NCI-H2227 treated with DMSO at 0.1 percent for 48 hours (cell line): ENCODE measurements around the gene KRTAP4-2.
A peak's percentile ranks its signal among the peaks of the same experiment; 100 is the strongest.
"Not testable (repeated sequence)": the region's sequence is repeated elsewhere in the genome, so short reads cannot be mapped to it uniquely, and the experiment has no call there.

Experiments
- DNase-seq: peaks from one replicate; lab custom pipeline; 2025; lab: John Stamatoyannopoulos, UW

Gene KRTAP4-2

GRCh38 chr17:41160648-41161047, 17.4 kb downstream of the KRTAP4-2 start, which contains the start of gene KRTAP4-4:
Gene KRTAP4-4, minus strand, starts transcription at chr17:41160748. Its CDS starts 57 bp downstream, at chr17:41160691.
- no peak for DNase-seq

- not testable (repeated sequence) for DNase-seq
Measured at GRCh38 chr17:41160190-41160589, 17.8 kb downstream of the KRTAP4-2 start.

GRCh38 chr17:41153856-41154255, 24.2 kb downstream of the KRTAP4-2 start:
- peak; percentile 38 for DNase-seq

GRCh38 chr17:41151525-41151924, 26.5 kb downstream of the KRTAP4-2 start:
- no peak for DNase-seq

- no peak for DNase-seq
Measured at GRCh38 chr17:41150026-41150425, 28.0 kb downstream of the KRTAP4-2 start.

GRCh38 chr17:41149652-41149985, 28.4 kb downstream of the KRTAP4-2 start, which contains the start of gene KRTAP4-5:
Gene KRTAP4-5, minus strand, starts transcription at chr17:41149825. Its CDS starts 58 bp downstream, at chr17:41149767.
- no peak for DNase-seq

GRCh38 chr17:41148971-41149651, 28.9 kb downstream of the KRTAP4-2 start:
- DNase-seq, result not testable (repeated sequence)

GRCh38 chr17:41147531-41148204, 30.4 kb downstream of the KRTAP4-2 start:
- DNase-seq, result no peak

- no peak for DNase-seq
Measured at GRCh38 chr17:41145261-41145660, 32.8 kb downstream of the KRTAP4-2 start.

GRCh38 chr17:41144846-41145245, 33.2 kb downstream of the KRTAP4-2 start:
- DNase-seq, result no peak

GRCh38 chr17:41141361-41141760, 36.7 kb downstream of the KRTAP4-2 start:
- DNase-seq, result no peak

GRCh38 chr17:41140360-41141131, 37.5 kb downstream of the KRTAP4-2 start, which contains the start of gene KRTAP4-6:
Gene KRTAP4-6, minus strand, starts transcription at chr17:41140544. Its CDS starts 57 bp downstream, at chr17:41140487.
- DNase-seq, result no peak

GRCh38 chr17:41139865-41140264, 38.2 kb downstream of the KRTAP4-2 start:
- DNase-seq, result not testable (repeated sequence)

- no peak for DNase-seq
Measured at GRCh38 chr17:41133880-41134735, 43.9 kb downstream of the KRTAP4-2 start.

- DNase-seq, result no peak
Measured at GRCh38 chr17:41131979-41132378, 46.0 kb downstream of the KRTAP4-2 start.
